C4-2B (cell line): ENCODE results near the gene ST8SIA4.

Experiments
- H3K27ac ChIP-seq: fragments of 450-650 bp; 2 replicates; pipeline ENCODE4 v1.5.1; 2017
- ZFX ChIP-seq: fragments of 450-650 bp; IDR thresholded peaks from 2 replicates; pipeline ENCODE4 v1.6.1; 2017
- TF ChIP-seq, protein P1 (sequence below): fragments of 450-650 bp; conservative IDR thresholded peaks from 2 replicates; pipeline ENCODE4 v1.5.1; 2017; ENCODE audit warnings: mild to moderate bottlenecking

The ST8SIA4 gene

DNA sequence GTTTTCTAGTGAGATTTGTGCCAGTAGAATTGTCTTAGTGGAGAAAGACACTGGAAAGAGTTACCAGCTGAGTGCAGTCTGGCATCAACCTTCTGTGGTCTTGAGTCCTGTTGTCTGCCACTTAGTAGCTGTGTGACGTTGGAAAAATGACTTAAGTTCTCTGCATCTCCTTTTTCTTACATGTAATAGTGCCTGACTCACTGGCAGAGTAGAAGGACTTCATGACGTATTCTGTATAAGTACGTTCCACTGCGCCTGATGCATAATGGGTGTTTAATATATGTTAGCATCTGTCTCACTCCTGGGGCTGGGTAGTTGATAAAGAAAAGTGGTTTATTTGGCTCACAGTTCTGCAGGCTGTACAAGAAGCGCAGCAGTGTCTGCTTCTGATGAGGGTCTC is 144.8 kb downstream of the ST8SIA4 start:
- H3K27ac ChIP-seq: no peak overlapping the region
- TF ChIP-seq, protein P1, sequence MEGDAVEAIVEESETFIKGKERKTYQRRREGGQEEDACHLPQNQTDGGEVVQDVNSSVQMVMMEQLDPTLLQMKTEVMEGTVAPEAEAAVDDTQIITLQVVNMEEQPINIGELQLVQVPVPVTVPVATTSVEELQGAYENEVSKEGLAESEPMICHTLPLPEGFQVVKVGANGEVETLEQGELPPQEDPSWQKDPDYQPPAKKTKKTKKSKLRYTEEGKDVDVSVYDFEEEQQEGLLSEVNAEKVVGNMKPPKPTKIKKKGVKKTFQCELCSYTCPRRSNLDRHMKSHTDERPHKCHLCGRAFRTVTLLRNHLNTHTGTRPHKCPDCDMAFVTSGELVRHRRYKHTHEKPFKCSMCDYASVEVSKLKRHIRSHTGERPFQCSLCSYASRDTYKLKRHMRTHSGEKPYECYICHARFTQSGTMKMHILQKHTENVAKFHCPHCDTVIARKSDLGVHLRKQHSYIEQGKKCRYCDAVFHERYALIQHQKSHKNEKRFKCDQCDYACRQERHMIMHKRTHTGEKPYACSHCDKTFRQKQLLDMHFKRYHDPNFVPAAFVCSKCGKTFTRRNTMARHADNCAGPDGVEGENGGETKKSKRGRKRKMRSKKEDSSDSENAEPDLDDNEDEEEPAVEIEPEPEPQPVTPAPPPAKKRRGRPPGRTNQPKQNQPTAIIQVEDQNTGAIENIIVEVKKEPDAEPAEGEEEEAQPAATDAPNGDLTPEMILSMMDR: no peak
- no peak for TF ChIP-seq ZFX

DNA sequence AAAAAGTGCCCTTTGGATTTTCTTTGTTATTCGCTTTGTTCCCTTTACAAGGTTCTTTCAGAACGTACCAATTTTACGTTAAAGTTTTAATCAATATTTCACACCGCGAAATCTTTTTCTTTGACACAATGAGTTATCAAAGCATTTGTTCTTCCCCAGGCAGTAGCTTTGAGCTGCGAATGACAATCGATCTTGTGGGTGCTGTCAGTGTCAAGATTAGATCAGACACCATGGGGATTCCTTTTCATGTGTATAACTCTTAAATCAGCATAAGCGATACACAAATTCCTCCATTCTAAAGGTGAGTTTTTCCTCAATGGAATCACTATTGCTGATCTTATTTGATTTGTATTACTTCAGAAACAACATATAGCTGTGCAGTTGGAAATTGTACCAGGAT is 145.5 kb downstream of the ST8SIA4 start:
- no peak overlapping the region for H3K27ac ChIP-seq
- TF ChIP-seq, protein P1: no peak
- no peak for TF ChIP-seq ZFX
